HG03442 (cell line): ENCODE results near the gene MAPRE2.
"Not testable (repeated sequence)": the region's sequence is repeated elsewhere in the genome, so short reads cannot be mapped to it uniquely, and the experiment has no call there.

Experiments used
- ATAC-seq: cut with Tn5 transposase; IDR thresholded peaks from one replicate; pipeline ENCODE4 v1.9.1; 2021; ENCODE audit warnings: mild to moderate bottlenecking, moderate library complexity; ENCODE audit not compliant: unreplicated experiment

MAPRE2 gene

GRCh38 chr18:35088921-35089320 lies 47.7 kb downstream of the MAPRE2 start:
- ATAC-seq: no peak

GRCh38 chr18:35089382-35089781 lies 48.2 kb downstream of the MAPRE2 start:
- ATAC-seq: no peak

DNA sequence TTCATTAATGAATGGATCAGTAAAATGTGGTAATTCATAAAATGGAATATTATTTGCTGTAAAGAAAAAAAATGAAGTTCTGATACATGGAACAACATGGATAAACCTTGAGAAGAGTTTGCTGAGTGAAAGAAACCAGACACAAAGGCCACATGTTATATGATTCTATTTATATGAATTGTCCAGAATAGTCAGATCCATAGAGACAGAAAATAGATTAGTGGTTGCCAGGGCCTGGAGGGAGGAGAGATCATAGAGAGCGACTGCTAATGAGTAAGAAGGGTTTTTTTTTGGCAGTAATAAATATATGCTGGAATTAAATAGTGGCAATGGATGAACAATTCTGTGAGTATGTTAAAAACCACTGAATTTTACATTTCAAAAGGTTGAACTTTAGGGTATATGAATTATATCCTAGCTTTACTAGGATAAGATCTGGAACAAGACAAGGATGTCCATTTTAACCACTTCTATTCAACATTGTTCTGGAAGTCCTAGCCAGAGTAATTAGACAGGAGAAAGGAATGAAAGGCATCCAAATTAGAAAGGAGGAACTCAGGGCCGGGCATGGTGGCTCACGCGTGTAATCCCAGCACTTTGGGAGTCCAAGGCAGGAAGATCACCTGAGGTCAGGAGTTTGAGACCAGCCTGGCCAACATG lies 48.8 kb downstream of the MAPRE2 start:
- ATAC-seq: no peak

DNA sequence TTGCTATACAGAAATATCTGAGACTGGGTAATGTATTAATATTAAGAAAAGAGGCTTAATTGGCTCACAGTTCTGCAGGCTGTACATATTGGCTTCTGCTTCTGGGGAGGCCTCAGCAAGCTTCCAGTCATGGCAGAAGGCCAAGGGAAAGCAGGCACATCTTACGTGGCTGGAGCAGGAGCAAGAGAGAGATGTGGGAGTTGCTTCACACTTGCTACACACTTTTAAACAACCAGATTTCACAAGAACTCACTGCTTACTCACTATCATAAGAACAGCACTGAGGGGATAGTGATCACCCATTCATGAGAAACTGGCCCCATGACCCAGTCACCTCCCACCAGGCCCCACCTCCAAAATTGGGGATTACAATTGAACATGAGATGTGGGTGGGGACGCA lies 50.6 kb downstream of the MAPRE2 start:
- ATAC-seq: no peak

- peak; percentile 86 for ATAC-seq
Observed at GRCh38 chr18:35095983-35096676, 54.9 kb downstream of the MAPRE2 start.

DNA sequence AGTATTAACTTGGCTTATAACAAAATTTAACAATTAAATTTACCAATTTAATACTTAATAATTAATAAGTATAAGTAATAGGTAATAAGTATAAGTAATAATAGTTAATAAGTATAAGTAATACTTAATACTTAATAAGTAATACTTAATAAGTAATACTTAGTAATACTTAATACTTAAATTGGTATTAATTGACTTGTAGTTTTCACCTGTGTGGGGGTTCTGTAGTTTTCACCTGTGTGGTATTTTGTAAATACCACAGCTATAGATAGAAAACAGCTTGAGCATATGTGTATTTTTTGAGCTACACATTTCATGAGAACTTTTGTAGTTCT lies 55.4 kb downstream of the MAPRE2 start:
- ATAC-seq: no peak

DNA sequence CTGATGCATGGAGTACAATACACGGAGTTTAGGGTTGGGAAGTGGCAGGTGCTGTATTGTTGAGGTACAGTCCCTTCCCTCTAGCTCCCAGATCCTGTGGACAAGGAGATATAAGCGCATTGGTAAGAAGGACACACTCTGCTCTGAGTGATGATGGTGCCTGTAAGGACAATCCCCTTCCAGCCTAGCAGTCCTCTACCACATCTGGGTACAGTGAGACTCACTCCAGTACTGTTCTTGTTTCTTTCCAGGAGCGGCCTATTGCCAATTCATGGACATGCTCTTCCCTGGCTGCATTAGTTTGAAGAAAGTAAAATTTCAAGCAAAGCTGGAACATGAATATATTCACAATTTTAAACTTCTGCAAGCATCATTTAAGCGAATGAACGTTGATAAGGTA lies 56.0 kb downstream of the MAPRE2 start:
- ATAC-seq: no peak

GRCh38 chr18:35097763-35098162 lies 56.5 kb downstream of the MAPRE2 start:
- ATAC-seq: no peak

DNA sequence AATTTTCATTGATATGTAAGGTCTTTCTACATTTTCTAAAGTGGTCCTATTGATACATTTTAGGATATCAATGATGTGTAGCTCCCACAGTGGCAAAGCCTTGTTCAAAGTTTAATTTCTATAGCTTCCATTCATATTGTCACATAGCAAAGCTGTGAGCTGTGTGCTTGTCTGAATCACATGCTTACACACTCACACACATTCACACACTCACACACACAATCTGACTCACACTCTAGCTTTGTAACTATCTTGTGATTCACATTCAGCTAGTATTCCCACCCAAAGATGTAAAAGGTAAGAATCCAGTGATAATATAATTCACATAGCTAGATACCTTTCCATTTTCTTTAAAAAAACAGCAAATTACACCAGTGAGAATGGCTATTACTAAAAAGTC lies 58.7 kb downstream of the MAPRE2 start:
- no peak for ATAC-seq

GRCh38 chr18:35104391-35105051 lies 63.3 kb downstream of the MAPRE2 start:
- ATAC-seq: no peak

DNA sequence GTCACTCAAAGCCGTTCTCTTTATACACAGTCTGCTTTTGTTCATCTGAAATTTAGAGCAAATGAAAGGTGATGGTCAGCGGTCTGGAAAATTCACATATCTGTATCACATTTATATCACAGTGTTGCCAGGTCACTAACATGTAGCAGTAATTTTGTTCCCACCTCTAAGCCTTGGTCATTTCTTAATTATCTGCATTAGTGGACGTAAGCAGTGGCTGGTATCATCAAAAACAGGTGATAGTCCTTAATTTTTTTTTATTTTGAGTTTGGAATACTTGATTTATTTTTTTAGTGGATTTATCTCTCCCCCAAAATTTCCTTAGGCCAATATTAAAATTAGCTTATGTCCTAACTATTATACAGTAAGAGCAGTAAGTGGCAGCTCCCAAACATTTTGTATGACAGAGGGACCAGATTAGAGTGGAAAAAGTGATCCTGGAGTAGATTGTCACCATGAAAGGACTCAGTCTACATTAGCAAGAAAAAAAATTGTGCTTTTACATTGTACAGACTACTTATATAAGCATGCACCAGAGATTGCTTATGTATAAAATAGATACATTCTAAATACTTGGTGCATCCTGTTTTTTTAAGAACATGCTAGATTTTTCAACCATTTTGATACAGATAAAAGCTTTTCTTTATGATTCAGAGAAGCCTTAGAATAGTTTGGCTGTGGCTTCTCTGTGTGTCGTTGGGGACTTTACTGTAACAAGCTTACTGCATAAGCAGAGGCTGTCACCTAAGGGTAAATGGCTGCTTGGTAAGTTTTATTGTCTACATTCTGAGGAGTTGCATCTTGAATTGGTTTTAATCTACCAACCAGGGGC lies 65.0 kb downstream of the MAPRE2 start:
- no peak for ATAC-seq

DNA sequence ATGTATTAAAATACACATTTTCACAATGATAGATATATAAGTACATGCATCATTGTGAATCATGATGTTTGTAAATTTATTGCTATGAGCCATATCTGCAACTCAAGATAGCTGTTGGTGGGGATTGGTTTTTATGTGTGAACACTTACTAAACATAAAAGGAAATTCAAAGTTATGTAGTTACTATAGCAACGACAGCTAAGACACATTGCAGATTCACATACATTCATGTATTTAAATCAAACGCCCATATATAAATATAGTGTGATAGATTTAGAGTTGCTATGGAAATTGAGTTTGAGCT lies 65.6 kb downstream of the MAPRE2 start:
- ATAC-seq: no peak

DNA sequence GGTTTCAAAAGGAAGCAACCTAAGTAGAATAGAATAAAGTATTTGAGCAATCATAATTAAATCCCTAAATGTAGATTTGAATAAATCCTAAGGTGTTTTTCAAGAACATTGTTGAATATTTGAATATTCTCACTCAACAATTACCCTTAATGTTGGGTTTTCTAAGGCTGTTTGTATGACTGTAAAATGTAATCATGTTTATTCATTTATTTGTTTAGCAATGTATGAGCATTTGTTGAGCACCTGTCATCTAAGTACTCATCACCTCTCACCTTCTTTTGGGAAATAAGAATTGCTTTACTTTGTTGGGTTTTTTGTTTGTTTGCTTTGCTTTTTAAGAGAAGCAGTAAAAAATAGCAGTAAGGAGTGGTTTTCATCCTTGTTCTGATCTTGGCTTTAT lies 66.0 kb downstream of the MAPRE2 start:
- ATAC-seq: no peak

GRCh38 chr18:35108088-35108487 lies 66.9 kb downstream of the MAPRE2 start:
- not testable (repeated sequence) for ATAC-seq

GRCh38 chr18:35110059-35110458 lies 68.8 kb downstream of the MAPRE2 start:
- ATAC-seq: no peak

GRCh38 chr18:35110554-35111485 lies 69.6 kb downstream of the MAPRE2 start:
- ATAC-seq: no peak

DNA sequence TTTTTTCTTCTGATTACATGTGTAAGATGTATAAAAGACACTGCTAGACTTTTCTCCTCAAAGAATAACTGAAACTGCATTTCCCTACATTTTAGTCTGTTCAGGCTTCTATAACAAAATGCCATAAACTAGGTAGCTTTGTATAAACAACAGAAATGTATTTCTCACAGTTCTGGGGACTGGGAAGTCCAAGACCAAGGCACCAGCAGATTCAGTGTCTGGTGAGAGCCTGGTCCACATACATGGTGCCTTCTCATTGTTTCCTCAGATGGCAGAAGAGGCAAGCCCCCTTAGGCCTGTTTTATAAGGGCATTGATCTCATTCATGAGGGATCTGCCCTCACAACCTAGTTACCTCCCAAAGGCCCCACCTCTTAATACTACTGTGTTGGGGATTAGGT lies 71.5 kb downstream of the MAPRE2 start:
- ATAC-seq: no peak

DNA sequence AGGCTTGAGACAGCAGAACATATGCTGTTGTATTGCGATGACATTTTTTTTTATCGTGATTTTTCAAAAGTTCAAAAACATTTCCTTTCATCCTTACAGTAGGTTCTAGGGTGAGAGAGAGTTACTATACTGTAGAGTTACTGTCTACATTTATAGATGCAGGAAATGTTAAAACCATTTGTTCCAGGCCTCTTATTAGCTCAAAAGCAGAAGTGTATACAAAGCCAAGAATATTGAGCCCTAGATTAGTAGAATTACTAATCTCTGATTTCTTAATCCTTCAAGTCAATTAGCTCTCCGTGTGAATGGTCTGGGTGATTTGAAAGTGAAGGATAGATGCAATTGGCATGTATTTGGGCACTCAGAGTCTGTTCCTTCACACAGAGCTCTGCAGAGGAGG lies 73.1 kb downstream of the MAPRE2 start:
- ATAC-seq: no peak

DNA sequence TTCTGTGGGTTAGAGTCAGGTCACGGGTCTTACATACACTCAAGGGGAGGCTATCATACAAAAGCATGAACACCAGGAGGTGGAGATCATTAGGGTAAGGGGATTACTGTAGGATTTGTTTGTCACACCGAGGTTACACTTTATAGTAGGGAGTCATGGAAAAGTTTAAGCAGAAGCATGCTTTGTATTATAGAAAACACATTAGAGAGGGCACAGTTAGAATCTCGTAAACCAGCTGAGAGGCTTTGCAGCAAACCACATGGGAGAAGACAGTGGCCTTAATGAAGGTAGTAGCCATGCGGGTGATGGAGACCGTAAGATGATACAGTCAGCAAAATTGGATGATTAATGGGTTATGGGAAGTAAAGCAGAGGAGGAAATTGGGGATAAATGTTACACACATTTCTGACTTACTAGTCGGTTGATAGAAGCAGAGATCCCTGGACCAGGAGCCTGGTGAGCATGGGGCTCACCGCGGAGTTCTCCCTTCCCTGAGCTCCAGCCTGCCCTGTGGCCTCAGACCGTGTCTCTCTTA lies 75.6 kb downstream of the MAPRE2 start:
- ATAC-seq: no peak

DNA sequence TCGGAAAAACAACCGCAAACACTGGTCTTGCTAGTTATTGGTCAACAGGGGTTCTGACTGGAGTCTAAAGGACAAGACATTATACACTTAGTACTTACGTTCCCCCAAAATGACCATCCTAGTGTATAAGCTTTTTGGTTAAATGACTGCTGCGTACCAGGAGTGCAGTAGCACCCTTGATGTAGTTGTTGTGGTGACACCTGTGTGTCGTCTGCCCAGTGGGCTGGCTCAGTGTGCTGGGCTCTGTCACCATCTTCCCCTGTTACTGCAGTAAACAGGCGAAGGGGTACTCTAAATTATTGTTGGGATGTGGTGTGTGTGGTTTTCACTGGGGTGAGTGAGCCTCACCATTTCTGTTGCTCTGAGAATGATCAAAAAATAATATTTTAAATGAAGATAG lies 76.2 kb downstream of the MAPRE2 start:
- ATAC-seq: no peak
